Renal cortex interstitium (tissue), 11 donors: ENCODE results near the gene RPL35A. TPM values are rescaled to one million over a fixed set of nuclear protein-coding genes. Genes with fewer than 3 reads are reported as not detected.
"Not testable (repeated sequence)": the region's sequence is repeated elsewhere in the genome, so short reads cannot be mapped to it uniquely, and the experiment has no call there.

Experiments
- DNase-seq, 11 donors: peaks; one replicate each; pipeline ENCODE4 v3.0.0-alpha.2; 2013; ENCODE audit warnings: low read depth in 9 of 11, low spot score in 4 of 11; ENCODE audit errors: extremely low read depth in 1 of 11
- polyA plus RNA-seq, 3 donors: library from polyadenylated mRNA; unstranded; fragments of 120-200 nt; gene quantifications; one replicate each; pipeline ENCODE4 v1.2.1, GENCODE V29; 2013; ENCODE audit not compliant: insufficient read length in 3 of 3

The RPL35A gene
- polyA plus RNA-seq, 3 donors = 1,629 to 1,778 (median 1,714) TPM

DNA sequence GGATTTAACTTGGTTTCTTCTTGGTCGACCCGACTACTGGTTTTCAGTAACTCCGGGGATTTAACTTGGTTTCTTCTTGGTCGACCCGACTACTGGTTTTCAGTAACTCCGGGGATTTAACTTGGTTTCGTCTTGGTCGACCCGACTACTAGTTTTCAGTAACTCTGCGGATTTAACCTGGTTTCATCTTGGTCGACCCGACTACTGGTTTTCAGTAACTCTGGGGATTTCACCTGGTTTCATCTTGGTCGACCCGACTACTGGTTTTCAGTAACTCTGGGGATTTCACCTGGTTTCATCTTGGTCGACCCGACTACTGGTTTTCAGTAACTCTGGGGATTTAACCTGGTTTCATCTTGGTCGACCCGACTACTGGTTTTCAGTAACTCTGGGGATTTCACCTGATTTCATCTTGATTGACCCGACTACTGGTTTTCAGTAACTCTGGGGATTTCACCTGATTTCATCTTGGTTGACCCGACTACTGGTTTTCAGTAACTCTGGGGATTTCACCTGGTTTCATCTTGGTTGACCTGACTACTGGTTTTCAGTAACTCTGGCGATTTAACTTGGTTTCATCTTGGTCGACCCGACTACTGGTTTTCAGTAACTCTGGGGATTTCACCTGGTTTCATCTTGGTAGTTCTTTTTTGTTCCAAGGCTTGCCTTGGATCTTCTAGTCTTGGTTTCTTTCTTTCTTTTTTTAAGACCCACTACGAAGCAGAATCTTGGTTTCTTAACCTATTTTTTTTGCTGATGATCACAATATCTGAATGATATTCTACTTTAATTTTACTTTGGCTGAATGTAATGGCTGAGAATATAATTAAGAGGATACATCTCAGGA is 28.3 kb upstream of the RPL35A start:
- not testable (repeated sequence) for DNase-seq

DNA sequence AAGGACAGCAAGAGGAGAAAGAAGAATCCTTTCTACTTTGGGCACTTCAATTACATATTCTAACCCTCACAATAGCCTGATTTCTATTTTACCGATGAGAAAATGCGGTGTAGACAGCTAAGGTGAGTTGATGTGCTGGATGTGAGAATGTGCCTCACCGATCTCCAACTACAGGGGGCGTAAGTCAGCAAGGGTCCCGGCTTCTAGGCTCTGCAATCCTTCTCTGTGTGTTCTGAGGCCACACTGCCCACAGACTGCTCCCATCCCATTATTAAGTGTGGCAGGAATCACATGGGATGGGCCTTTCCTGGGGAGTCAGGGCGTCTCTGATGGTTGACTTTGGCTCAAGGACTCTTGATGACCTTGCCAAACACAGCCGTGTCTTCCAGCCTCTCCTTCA is 23.6 kb upstream of the RPL35A start:
- DNase-seq = no peak

DNA sequence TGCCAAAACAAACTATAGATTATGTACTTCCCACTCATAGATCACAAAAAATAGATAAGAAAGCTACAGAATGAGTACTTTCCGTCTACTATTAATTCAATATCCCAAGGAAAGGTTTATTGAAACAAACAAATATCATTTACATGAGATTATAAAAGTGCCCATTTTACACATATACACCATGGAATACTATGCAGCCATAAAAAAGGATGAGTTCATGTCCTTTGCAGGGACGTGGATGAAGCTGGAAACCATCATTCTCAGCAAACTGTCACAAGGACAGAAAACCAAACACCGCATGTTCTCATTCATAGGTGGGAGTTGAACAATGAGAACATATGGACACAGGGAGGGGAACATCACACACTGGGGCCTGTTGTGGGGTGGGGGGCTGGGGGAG is 22.4 kb upstream of the RPL35A start:
- not testable (repeated sequence) for DNase-seq

- no peak for DNase-seq
Measured at GRCh38 chr3:197936819-197937384, 13.1 kb upstream of the RPL35A start.

DNA sequence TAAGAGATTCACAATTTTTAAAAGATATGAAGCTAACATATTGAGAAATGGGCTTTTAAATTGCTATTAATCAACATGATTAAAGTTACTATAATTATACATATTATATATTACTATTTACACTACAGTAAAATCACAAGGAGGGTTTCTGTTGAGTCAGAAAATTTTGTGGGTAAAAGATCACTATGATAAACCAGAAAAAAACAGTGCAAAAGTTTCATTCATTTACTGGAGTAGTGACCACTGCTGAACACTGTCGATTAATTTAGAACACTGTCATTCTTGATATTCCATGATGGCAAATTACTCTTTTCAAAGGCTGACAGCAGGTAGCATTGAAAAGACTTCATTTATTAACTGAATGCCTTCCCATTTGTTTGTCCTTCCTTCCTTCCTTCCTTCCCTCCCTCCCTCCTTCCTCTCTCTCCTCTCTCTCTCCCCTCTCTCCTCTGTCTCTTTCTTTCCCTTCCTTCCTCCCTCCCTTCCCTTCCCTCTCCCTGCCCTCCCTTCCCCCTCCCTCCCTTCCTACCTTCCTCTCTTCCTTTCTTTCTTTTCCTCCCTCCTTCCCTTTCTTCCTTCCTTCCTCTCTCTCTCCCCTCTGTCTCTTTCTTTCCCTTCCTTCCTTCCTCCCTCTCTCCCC is 9.1 kb upstream of the RPL35A start:
- DNase-seq = no peak

DNA sequence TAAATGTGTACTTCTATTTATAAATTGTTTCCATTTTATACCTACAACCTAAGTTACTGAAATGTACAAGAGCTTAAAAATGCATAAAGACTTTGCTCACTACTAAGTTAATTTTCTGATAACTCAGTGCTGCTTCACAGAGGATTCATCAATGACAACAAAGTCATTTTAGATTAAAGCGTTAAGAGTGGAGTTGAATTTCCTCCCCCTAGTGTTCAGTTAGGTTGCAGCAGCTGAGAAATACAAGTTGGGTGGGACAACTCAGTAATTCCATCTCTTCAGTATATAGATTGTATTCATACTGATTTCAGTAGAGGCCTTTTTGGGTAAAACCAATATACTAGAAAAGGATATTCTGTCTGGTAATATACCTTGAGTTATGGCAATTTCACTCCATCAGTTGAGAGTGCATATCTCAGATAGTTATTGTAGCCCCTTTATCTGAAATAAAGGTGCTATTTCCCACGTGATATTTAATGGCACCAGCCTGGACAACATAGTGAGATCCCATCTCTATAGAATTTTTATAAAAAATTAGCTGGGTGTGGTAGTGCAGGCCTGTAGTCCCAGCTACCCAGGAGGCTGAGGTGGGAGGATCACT is 6.9 kb upstream of the RPL35A start:
- peak in 3 of 11 donors; percentile 8 to 31 (median 24) for DNase-seq

GRCh38 chr3:197949191-197949777 is 706 bp upstream of the RPL35A start:
- DNase-seq = no peak

DNA sequence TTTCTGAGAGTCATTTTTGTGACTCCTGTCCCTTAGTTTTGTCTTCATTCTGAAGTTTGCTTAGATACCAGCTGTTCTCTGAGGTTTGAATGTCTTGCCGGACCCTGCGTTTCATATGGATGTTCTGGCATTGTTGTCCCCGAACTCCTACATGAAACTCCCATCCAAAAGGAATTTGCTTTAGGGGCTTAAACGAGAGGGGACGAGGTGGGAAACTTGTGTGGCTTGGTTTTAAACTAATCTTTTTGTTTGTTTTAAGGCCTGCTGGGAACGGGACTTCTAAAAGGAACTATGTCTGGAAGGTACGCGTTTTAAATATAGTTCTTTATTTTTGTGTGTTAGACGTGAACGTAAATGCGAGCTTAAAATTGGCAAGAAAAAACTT is 679 bp downstream of the RPL35A start:
- DNase-seq = no peak

- DNase-seq = no peak
Measured at GRCh38 chr3:197951392-197951990, 1.5 kb downstream of the RPL35A start.

DNA sequence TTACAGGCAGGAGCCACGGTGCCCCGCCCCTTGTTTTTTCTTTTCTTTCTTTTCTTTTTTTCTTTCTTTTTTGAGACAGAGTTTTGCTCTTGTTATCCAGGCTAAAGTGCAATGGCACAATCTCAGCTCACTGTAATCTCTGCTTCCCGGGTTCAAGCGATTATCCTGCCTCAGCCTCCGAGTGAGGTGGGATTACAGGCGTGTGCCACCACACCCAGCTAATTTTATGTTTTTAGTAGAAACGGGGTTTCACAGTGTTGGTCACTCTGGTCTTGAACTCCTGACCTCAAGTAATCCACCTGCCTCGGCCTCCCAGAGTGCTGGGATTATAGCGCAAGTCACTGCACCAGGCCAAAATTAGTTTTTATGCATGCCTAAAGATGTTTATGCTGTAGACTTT is 2.5 kb downstream of the RPL35A start:
- no peak for DNase-seq

- no peak for DNase-seq
Measured at GRCh38 chr3:197953325-197953724, 3.3 kb downstream of the RPL35A start.

- DNase-seq = no peak
Measured at GRCh38 chr3:197953881-197954280, 3.9 kb downstream of the RPL35A start.

DNA sequence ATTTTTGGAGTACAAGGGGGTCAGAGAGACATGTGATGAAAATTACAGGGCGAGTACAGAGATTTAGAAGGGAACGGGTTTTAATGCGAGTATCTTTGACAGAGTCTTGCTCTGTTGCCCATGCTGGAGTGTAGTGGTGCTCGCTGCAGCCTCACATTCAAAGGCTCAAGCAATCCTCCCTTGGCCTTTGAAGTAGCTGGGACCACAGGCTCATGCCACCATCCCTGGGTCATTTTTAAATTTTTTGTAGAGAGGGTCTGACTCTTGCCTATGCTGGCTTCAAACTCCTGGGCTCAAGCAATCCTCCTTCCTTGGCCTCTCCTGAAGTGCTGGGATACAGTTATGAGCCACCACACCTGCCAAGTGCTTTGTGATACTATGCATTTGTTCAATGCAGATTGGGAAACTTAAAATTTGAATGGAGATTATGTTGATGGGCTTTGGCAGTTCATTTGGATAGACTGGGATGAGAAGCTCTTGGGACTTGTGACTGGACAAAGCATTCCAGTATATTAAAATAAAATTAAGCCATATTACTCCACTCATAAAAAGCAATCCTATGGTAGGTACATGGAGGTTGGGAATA is 6.0 kb downstream of the RPL35A start:
- DNase-seq = no peak

DNA sequence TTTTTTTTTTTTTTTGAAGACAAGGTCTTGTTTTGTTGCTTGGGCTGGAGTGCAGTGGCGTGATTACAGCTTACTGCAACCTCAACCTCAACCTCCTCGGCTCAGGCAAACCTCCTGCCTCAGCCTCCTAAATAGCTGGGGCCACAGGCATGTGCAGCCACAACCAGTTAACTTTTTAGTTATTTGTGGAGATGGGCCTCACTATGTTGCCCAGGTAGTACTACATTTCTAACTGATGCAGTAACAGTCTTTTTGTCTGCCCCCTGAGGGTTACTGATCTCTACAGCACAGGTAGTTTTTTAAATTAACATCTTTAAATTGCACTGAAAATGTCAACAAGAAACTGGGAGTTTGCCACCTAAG is 6.6 kb downstream of the RPL35A start:
- no peak for DNase-seq

DNA sequence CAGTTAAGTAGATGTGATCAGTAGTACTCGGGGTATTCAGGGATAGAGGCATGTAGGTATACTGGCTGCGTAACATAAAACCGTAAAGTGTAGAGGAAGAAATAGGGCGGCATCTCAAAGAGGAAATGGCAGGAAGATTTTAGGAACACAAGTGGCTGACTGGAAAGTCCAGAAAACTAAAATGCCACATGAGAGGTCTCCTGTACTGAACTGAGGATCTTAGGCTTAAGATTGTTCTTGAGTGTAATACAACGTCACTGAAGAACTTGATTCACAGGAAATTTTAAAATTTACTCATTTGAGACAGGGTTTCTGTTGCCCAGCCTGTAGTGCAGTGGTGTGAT is 7.8 kb downstream of the RPL35A start:
- DNase-seq = no peak

GRCh38 chr3:197958346-197958745 is 8.4 kb downstream of the RPL35A start:
- no peak for DNase-seq

GRCh38 chr3:197958848-197959247 is 8.9 kb downstream of the RPL35A start:
- DNase-seq = not testable (repeated sequence)

GRCh38 chr3:197959500-197959890 is 9.5 kb downstream of the RPL35A start:
- DNase-seq = no peak
